Panc1 (cell line): ENCODE measurements around the gene ZBTB7C. TPM values are rescaled to one million over a fixed set of nuclear protein-coding genes. Genes with fewer than 3 reads are reported as not detected.

Source experiments
- ATAC-seq: fragments of 200-7000 bp; cut with Tn5 transposase; 2 replicates; pipeline ENCODE4 v1.9.1; 2020; ENCODE audit warnings: mild to moderate bottlenecking, moderate library complexity
- BruUV-seq: library from RNA; stranded (reverse); fragments of 400-500 nt; replicated peaks from 2 replicates; lab custom pipeline; 2021; lab: Mats Ljungman, UMichigan
- CTCF ChIA-PET: fragments of 300-600 bp; sonication (Branson Sonifier 250); formaldehyde crosslinking; loops from one replicate; lab custom pipeline; 2022; ENCODE audit warnings: antibody characterized with exemption; lab: Charles Lee
- POLR2A ChIA-PET: fragments of 300-600 bp; sonication (Branson Sonifier 250); formaldehyde crosslinking; loops from one replicate; lab custom pipeline; 2022; ENCODE audit warnings: antibody characterized with exemption; lab: Charles Lee
- DNase-seq: peaks from one replicate; pipeline ENCODE4 v3.0.0-alpha.2; 2010; ENCODE audit warnings: low read depth, low spot score
- H3K27ac ChIP-seq: 2 replicates; pipeline ENCODE4 v1.5.1; 2011; ENCODE audit warnings: mild to moderate bottlenecking, low read length, inconsistent platforms
- H3K27me3 ChIP-seq: fragments of 200-500 bp; sonication (Bioruptor generic); 2 replicates; pipeline ENCODE4 v1.6.0; 2014; ENCODE audit warnings: low read length, inconsistent platforms; ENCODE audit not compliant: control insufficient read depth, insufficient read depth
- H3K36me3 ChIP-seq: fragments of 200-500 bp; sonication (Bioruptor generic); 2 replicates; pipeline ENCODE4 v1.5.1; 2014; ENCODE audit warnings: inconsistent platforms, mild to moderate bottlenecking, low read length, moderate library complexity; ENCODE audit not compliant: control insufficient read depth, insufficient read depth
- H3K4me1 ChIP-seq: 2 replicates; pipeline ENCODE4 v1.5.1; 2011; ENCODE audit warnings: inconsistent platforms, mild to moderate bottlenecking, low read length, moderate library complexity; ENCODE audit not compliant: control insufficient read depth, insufficient read depth
- H3K4me3 ChIP-seq, 2 experiments: 2 replicates each; pipeline ENCODE4 v1.5.1; 2011 to 2012; ENCODE audit warnings: low read depth in 2 of 2, low read length in 2 of 2, mild to moderate bottlenecking in 2 of 2, inconsistent platforms in 1 of 2, moderate library complexity in 1 of 2
- H3K9me3 ChIP-seq: fragments of 200-500 bp; sonication (Bioruptor generic); 2 replicates; pipeline ENCODE4 v1.5.1; 2014; ENCODE audit warnings: low read depth, mild to moderate bottlenecking, inconsistent platforms, low read length, moderate library complexity; ENCODE audit not compliant: control insufficient read depth, insufficient read depth
- POLR2AphosphoS5 ChIP-seq: IDR thresholded peaks from 2 replicates; pipeline ENCODE4 v1.6.1; 2012; ENCODE audit warnings: mild to moderate bottlenecking, low read depth, low read length, moderate library complexity
- SIN3A ChIP-seq: IDR thresholded peaks from 2 replicates; pipeline ENCODE4 v1.6.1; 2012; ENCODE audit warnings: low read depth, mild to moderate bottlenecking, low read length, moderate library complexity, borderline replicate concordance; ENCODE audit not compliant: insufficient read depth
- TCF7L2 ChIP-seq: IDR thresholded peaks from 2 replicates; pipeline ENCODE4 v1.6.1; 2011; ENCODE audit warnings: mild to moderate bottlenecking, low read depth, low read length, inconsistent platforms
- in situ Hi-C: cut with HindIII; loops from 2 replicates; pipeline ENCODE4 v1.10.0; 2016; ENCODE audit warnings: low sequenced_read_pairs, low pct_unique_long_range_greater_than_20kb
- intact Hi-C: fragments of 100-400 bp; cut with micrococcal nuclease; formaldehyde crosslinking; loops from one replicate; pipeline ENCODE4 v1.10.0; 2022; ENCODE audit not compliant: unreplicated experiment
- total RNA-seq: library from RNA; stranded (reverse); gene quantifications from one replicate; pipeline ENCODE4 v1.2.1, GENCODE V29; 2021; ENCODE audit not compliant: unreplicated experiment
- TF ChIP-seq, protein P1 (sequence below), 2 experiments: IDR thresholded peaks; 2 replicates each; pipeline ENCODE4 v1.6.1; 2011 to 2012; ENCODE audit warnings: low read depth in 2 of 2, control low read depth in 1 of 2, low read length in 1 of 2, mild to moderate bottlenecking in 1 of 2, moderate library complexity in 1 of 2; ENCODE audit not compliant: insufficient read depth in 1 of 2
- TF ChIP-seq, protein P2 (sequence below): fragments of 450-650 bp; IDR thresholded peaks from 2 replicates; pipeline ENCODE4 v1.5.1; 2017; ENCODE audit warnings: mild to moderate bottlenecking

ZBTB7C gene
- total RNA-seq, 1 experiment from 2014 or later = 0.03 TPM

- DNase-seq (no peak), ATAC-seq (no peak)
- TF ChIP-seq, protein P1, sequence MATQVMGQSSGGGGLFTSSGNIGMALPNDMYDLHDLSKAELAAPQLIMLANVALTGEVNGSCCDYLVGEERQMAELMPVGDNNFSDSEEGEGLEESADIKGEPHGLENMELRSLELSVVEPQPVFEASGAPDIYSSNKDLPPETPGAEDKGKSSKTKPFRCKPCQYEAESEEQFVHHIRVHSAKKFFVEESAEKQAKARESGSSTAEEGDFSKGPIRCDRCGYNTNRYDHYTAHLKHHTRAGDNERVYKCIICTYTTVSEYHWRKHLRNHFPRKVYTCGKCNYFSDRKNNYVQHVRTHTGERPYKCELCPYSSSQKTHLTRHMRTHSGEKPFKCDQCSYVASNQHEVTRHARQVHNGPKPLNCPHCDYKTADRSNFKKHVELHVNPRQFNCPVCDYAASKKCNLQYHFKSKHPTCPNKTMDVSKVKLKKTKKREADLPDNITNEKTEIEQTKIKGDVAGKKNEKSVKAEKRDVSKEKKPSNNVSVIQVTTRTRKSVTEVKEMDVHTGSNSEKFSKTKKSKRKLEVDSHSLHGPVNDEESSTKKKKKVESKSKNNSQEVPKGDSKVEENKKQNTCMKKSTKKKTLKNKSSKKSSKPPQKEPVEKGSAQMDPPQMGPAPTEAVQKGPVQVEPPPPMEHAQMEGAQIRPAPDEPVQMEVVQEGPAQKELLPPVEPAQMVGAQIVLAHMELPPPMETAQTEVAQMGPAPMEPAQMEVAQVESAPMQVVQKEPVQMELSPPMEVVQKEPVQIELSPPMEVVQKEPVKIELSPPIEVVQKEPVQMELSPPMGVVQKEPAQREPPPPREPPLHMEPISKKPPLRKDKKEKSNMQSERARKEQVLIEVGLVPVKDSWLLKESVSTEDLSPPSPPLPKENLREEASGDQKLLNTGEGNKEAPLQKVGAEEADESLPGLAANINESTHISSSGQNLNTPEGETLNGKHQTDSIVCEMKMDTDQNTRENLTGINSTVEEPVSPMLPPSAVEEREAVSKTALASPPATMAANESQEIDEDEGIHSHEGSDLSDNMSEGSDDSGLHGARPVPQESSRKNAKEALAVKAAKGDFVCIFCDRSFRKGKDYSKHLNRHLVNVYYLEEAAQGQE (IDR thresholded peaks at IDR 0.05; ENCODE audit: insufficient read depth in 1 of 2, low read depth in 2 of 2, low read length in 1 of 2) = no peak
- peaks cover 12% of the 10 kb centered on the region for H3K27me3 ChIP-seq
- H3K27ac ChIP-seq = no peak overlapping the region
- in situ Hi-C loops (no loop called here), intact Hi-C loops (no loop called here)
- ChIA-PET POLR2A (no interaction called here), CTCF (no interaction called here)
- no peak overlapping the region for H3K4me3 ChIP-seq
- H3K4me1 ChIP-seq = no peaks in the 10 kb centered on the region
- no peaks in the 10 kb centered on the region for H3K36me3 ChIP-seq
- H3K9me3 ChIP-seq = no peaks in the 10 kb centered on the region
- no TSS peak for BruUV-seq
Measured at GRCh38 chr18:48133671-48134251, 275.4 kb downstream of the ZBTB7C start.

- DNase-seq (no peak), ATAC-seq (no peak)
- H3K9me3 ChIP-seq = no peaks in the 10 kb centered on the region
- no TSS peak for BruUV-seq
- in situ Hi-C loops (no loop called here), intact Hi-C loops (no loop called here)
- POLR2A ChIA-PET = no interaction called here
- peaks cover 11% of the 10 kb centered on the region for H3K27me3 ChIP-seq
- H3K27ac ChIP-seq = no peak overlapping the region
- TF ChIP-seq, protein P1 (IDR thresholded peaks at IDR 0.05; ENCODE audit: insufficient read depth in 1 of 2, low read depth in 2 of 2, low read length in 1 of 2) = no peak
- TF ChIP-seq TCF7L2 = no peak
- no peak for TF ChIP-seq SIN3A
- no peak for TF ChIP-seq POLR2AphosphoS5
- TF ChIP-seq, protein P2, sequence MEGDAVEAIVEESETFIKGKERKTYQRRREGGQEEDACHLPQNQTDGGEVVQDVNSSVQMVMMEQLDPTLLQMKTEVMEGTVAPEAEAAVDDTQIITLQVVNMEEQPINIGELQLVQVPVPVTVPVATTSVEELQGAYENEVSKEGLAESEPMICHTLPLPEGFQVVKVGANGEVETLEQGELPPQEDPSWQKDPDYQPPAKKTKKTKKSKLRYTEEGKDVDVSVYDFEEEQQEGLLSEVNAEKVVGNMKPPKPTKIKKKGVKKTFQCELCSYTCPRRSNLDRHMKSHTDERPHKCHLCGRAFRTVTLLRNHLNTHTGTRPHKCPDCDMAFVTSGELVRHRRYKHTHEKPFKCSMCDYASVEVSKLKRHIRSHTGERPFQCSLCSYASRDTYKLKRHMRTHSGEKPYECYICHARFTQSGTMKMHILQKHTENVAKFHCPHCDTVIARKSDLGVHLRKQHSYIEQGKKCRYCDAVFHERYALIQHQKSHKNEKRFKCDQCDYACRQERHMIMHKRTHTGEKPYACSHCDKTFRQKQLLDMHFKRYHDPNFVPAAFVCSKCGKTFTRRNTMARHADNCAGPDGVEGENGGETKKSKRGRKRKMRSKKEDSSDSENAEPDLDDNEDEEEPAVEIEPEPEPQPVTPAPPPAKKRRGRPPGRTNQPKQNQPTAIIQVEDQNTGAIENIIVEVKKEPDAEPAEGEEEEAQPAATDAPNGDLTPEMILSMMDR = no peak
- no peaks in the 10 kb centered on the region for H3K4me1 ChIP-seq
- H3K36me3 ChIP-seq = no peaks in the 10 kb centered on the region
- CTCF ChIA-PET = no interaction called here
- no peak overlapping the region for H3K4me3 ChIP-seq
Measured at GRCh38 chr18:48132797-48133655, 276.2 kb downstream of the ZBTB7C start.
